IMR-90 (cell line): ENCODE measurements around the gene NKPD1. TPM values are rescaled to one million over a fixed set of nuclear protein-coding genes. Genes with fewer than 3 reads are reported as not detected.

Experiments
- ATAC-seq: fragments of 200-7000 bp; cut with Tn5 transposase; 2 replicates; pipeline ENCODE4 v1.9.1; 2020; ENCODE audit warnings: low read depth, mild to moderate bottlenecking, moderate library complexity
- Bru-seq: library from RNA; stranded (reverse); fragments of 400-500 nt; gene quantifications from one replicate; lab custom pipeline; 2021; lab: Mats Ljungman, UMichigan
- BruChase-seq, 2 experiments: library from RNA; stranded (reverse); fragments of 400-500 nt; gene quantifications; one replicate each; lab custom pipeline; 2021; lab: Mats Ljungman, UMichigan
- BruUV-seq: library from RNA; stranded (reverse); fragments of 400-500 nt; replicated peaks from 2 replicates; lab custom pipeline; 2021; lab: Mats Ljungman, UMichigan
- CTCF ChIA-PET: fragments of 300-600 bp; formaldehyde crosslinking; extraction: SDS; loops from one replicate; lab custom pipeline; 2021; ENCODE audit warnings: antibody characterized with exemption; lab: Yijun Ruan, JAX
- POLR2A ChIA-PET: fragments of 300-600 bp; sonication (Branson Sonifier 250); formaldehyde crosslinking; loops from one replicate; lab custom pipeline; 2022; ENCODE audit warnings: antibody characterized with exemption; ENCODE audit not compliant: unreplicated experiment; lab: Charles Lee
- DNase-seq: peaks from one replicate; pipeline ENCODE4 v3.0.0; 2013
- H2AFZ ChIP-seq: replicated peaks from 2 replicates; pipeline ENCODE3; 2013; ENCODE audit warnings: low read length, mild to moderate bottlenecking; ENCODE audit not compliant: poor library complexity
- H2AK5ac ChIP-seq: 2 replicates; pipeline ENCODE4 v1.6.1; 2013; ENCODE audit warnings: low read depth, low read length, inconsistent platforms
- H2AK9ac ChIP-seq: replicated peaks from 2 replicates; pipeline ENCODE3; 2013; ENCODE audit warnings: mild to moderate bottlenecking, low read depth, low read length, moderate library complexity; ENCODE audit not compliant: poor library complexity
- H2BK120ac ChIP-seq: 2 replicates; pipeline ENCODE4 v1.6.1; 2013; ENCODE audit warnings: low read depth, low read length, inconsistent platforms
- H2BK15ac ChIP-seq: 3 replicates; pipeline ENCODE4 v1.6.1; 2013; ENCODE audit warnings: low read depth, low read length, inconsistent platforms
- H2BK20ac ChIP-seq: 2 replicates; pipeline ENCODE4 v1.6.1; 2013; ENCODE audit warnings: low read depth, mild to moderate bottlenecking, inconsistent platforms, low read length, moderate library complexity
- H2BK5ac ChIP-seq: 2 replicates; pipeline ENCODE4 v1.6.1; 2013; ENCODE audit warnings: mild to moderate bottlenecking, low read depth, low read length, inconsistent platforms; ENCODE audit not compliant: poor library complexity, severe bottlenecking
- H3K14ac ChIP-seq: replicated peaks from 2 replicates; pipeline ENCODE4 v1.6.1; 2013; ENCODE audit warnings: low read depth, low read length, inconsistent platforms
- H3K18ac ChIP-seq: 2 replicates; pipeline ENCODE4 v1.6.1; 2013; ENCODE audit warnings: low read depth, low read length, control low read depth
- H3K23ac ChIP-seq: 2 replicates; pipeline ENCODE4 v1.6.1; 2013; ENCODE audit warnings: low read depth, low read length, inconsistent platforms
- H3K27ac ChIP-seq: 2 replicates; pipeline ENCODE4 v1.5.1; 2013; ENCODE audit warnings: mild to moderate bottlenecking, control low read depth, low read length; ENCODE audit not compliant: insufficient read depth
- H3K27me3 ChIP-seq: 2 replicates; pipeline ENCODE4 v1.6.1; 2013; ENCODE audit warnings: low read length; ENCODE audit not compliant: control insufficient read depth, insufficient read depth
- H3K36me3 ChIP-seq: 2 replicates; pipeline ENCODE4 v1.6.1; 2013; ENCODE audit warnings: low read length, mixed read lengths; ENCODE audit not compliant: control insufficient read depth, insufficient read depth
- H3K4ac ChIP-seq: 2 replicates; pipeline ENCODE4 v1.6.1; 2013; ENCODE audit warnings: low read depth, low read length, inconsistent platforms
- H3K4me1 ChIP-seq: 2 replicates; pipeline ENCODE4 v1.6.1; 2013; ENCODE audit warnings: low read length, mixed read lengths; ENCODE audit not compliant: control insufficient read depth, insufficient read depth
- H3K4me2 ChIP-seq: 2 replicates; pipeline ENCODE4 v1.6.1; 2013; ENCODE audit warnings: low read depth, mild to moderate bottlenecking, control low read depth, low read length, moderate library complexity
- H3K4me3 ChIP-seq: 2 replicates; pipeline ENCODE4 v1.5.1; 2013; ENCODE audit warnings: low read depth, mild to moderate bottlenecking, control low read depth, low read length, moderate library complexity; ENCODE audit not compliant: insufficient read depth
- H3K56ac ChIP-seq: 2 replicates; pipeline ENCODE4 v1.6.1; 2013; ENCODE audit warnings: low read length, inconsistent platforms; ENCODE audit not compliant: insufficient read depth; ENCODE audit errors: extremely low read depth
- H3K79me1 ChIP-seq, 2 experiments: 2 replicates each; pipeline ENCODE4 v1.6.1; 2013; ENCODE audit warnings: low read length in 2 of 2, inconsistent platforms in 1 of 2, low read depth in 1 of 2
- H3K9ac ChIP-seq: 2 replicates; pipeline ENCODE4 v1.6.1; 2013; ENCODE audit warnings: low read depth, low read length, control low read depth
- H3K9me1 ChIP-seq: 2 replicates; pipeline ENCODE4 v1.6.1; 2013; ENCODE audit warnings: low read length, inconsistent platforms; ENCODE audit not compliant: insufficient read depth
- H3K9me3 ChIP-seq: 2 replicates; pipeline ENCODE4 v1.6.1; 2013; ENCODE audit warnings: low read length; ENCODE audit not compliant: control insufficient read depth, insufficient read depth
- H4K20me1 ChIP-seq: 2 replicates; pipeline ENCODE4 v1.6.1; 2013; ENCODE audit warnings: low read length, inconsistent platforms; ENCODE audit not compliant: insufficient read depth
- H4K5ac ChIP-seq: 2 replicates; pipeline ENCODE4 v1.6.1; 2013; ENCODE audit warnings: mild to moderate bottlenecking, low read depth, low read length, control low read depth
- H4K8ac ChIP-seq, 2 experiments: 2 replicates each; pipeline ENCODE4 v1.6.1; 2013; ENCODE audit warnings: low read depth in 2 of 2, low read length in 2 of 2, control low read depth in 1 of 2, inconsistent platforms in 1 of 2
- H4K91ac ChIP-seq: 2 replicates; pipeline ENCODE4 v1.6.1; 2013; ENCODE audit warnings: low read depth, low read length, inconsistent platforms; ENCODE audit not compliant: insufficient read depth
- CHD1 ChIP-seq: IDR thresholded peaks from 2 replicates; pipeline ENCODE4 v1.6.1; 2012; ENCODE audit warnings: low read depth, low read length, improper control_type of control experiment
- FOS ChIP-seq: fragments of 150-350 bp; IDR thresholded peaks from 2 replicates; pipeline ENCODE4 v1.6.1; 2016; ENCODE audit warnings: low read depth, low read length
- MAFK ChIP-seq: IDR thresholded peaks from 2 replicates; pipeline ENCODE4 v1.6.1; 2012; ENCODE audit warnings: low read depth, low read length, improper control_type of control experiment
- NFE2L2 ChIP-seq: fragments of 150-350 bp; IDR thresholded peaks from 2 replicates; pipeline ENCODE4 v1.6.1; 2016; ENCODE audit warnings: low read depth, mild to moderate bottlenecking, low read length
- RAD21 ChIP-seq: IDR thresholded peaks from 2 replicates; pipeline ENCODE4 v1.6.1; 2012; ENCODE audit warnings: low read length, improper control_type of control experiment
- RCOR1 ChIP-seq: IDR thresholded peaks from 2 replicates; pipeline ENCODE4 v1.6.1; 2012; ENCODE audit warnings: mild to moderate bottlenecking, low read length, improper control_type of control experiment; ENCODE audit not compliant: insufficient replicate concordance
- RFX5 ChIP-seq: IDR thresholded peaks from 2 replicates; pipeline ENCODE4 v1.8.0; 2012; ENCODE audit warnings: low read depth, mild to moderate bottlenecking, low read length, moderate library complexity
- WGBS, 2 experiments: methylation state at CpG; one replicate each; pipeline versions ENCODE4 v1.1.5 to v1.1.7; 2013; ENCODE audit warnings: missing lambda C conversion rate in 2 of 2; ENCODE audit not compliant: insufficient read length in 1 of 2; ENCODE audit errors: extremely low coverage in 2 of 2; 5-methylcytosine and 5-hydroxymethylcytosine counted together
- dilution Hi-C: fragments of 300-500 bp; cut with HindIII; formaldehyde crosslinking; loops from one replicate; pipeline ENCODE4 v1.14.3; 2018; ENCODE audit warnings: low sequenced_read_pairs; ENCODE audit not compliant: unreplicated experiment
- in situ Hi-C: fragments of 300-500 bp; cut with MboI; formaldehyde crosslinking; loops from 3 replicates; pipeline ENCODE4 v1.14.3; 2019; ENCODE audit warnings: low sequenced_read_pairs, inconsistent platforms, mixed read lengths
- intact Hi-C: fragments of 100-400 bp; cut with micrococcal nuclease; formaldehyde crosslinking; loops from 2 replicates; pipeline ENCODE4 v1.10.0; 2022
- long read RNA-seq: library from polyadenylated mRNA; unstranded; transcript quantifications from one replicate; pipeline ENCODE4 v2.0.0, GENCODE V29; 2021; ENCODE audit not compliant: unreplicated experiment
- polyA plus RNA-seq, 3 experiments: library from polyadenylated mRNA; depleted of rRNA; stranded (reverse); fragments of >200 nt; gene quantifications; 2 replicates each; pipeline ENCODE4 v1.2.3, GENCODE V29; 2012; ENCODE audit warnings: low replicate concordance in 1 of 3
- total RNA-seq: library from RNA; depleted of rRNA; stranded (reverse); fragments of >200 nt; gene quantifications from 2 replicates; pipeline ENCODE4 v1.2.3, GENCODE V29; 2012; rRNA removed
- TF ChIP-seq, protein P1 (sequence below): fragments of 150-350 bp; IDR thresholded peaks from 2 replicates; pipeline ENCODE4 v1.6.1; 2016; ENCODE audit warnings: low read depth, mild to moderate bottlenecking, low read length, moderate library complexity, borderline replicate concordance
- TF ChIP-seq, protein P2 (sequence below): fragments of 150-350 bp; IDR thresholded peaks from 2 replicates; pipeline ENCODE4 v1.6.1; 2017; ENCODE audit warnings: mild to moderate bottlenecking, antibody characterized with exemption, low read length, low read depth

NKPD1 gene, protein sequence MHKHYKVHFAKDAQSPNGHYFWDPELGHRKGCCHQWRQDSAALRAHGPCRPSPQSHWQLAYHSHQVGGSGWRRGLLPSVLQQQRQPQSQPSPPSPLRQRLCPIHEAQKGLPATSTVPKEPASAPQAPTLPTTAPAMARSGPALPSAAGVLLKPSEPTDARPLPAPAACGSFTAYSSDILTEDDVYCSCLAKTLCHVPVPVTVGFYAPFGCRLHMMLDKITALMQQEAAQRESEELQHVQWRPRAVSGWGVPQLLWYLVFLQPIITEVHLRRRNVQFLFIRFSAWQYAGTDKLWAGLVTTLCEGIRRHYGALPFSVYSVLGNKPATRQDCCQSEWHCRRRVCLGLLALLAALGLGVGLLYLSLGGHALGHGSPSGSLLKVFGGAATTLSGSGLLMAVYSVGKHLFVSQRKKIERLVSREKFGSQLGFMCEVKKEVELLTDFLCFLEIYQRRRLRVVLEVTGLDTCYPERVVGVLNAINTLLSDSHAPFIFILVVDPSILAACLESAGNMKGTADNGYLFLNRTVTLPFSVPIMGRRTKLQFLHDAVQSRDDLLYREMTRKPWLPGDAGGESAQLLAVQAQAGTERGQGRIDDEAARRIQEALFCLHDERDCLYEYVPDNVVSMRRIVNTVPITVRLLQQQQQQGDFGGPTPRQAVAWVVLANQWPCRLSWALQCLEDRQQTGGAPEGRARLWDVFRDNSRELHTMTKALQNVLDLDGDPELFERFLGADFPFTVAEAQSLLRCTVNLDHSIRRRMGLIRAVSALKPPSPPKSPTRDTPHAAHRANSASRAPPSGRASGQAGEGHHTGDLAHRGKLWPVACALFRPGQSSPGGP
- total RNA-seq = under 0.01 TPM in 2 replicates
- 0.09 and 0.14 TPM in 2 replicates for polyA plus RNA-seq (2012; rRNA removed)
- polyA plus RNA-seq (2012; cell fraction: cytosol; rRNA removed) = 0.06 and 0.14 TPM in 2 replicates
- 0.15 and 0.71 TPM in 2 replicates for polyA plus RNA-seq (2012; cell fraction: nucleus; rRNA removed; ENCODE audit: low replicate concordance)
- Bru-seq, nascent RNA = not detected
- BruChase-seq, experiment 1, labeled RNA remaining after a 6-hour chase = percentile 29 among the genes with signal in this experiment
- percentile 22 among the genes with signal in this experiment for BruChase-seq, experiment 2, labeled RNA remaining after a 2-hour chase
- long read RNA-seq = 0 reads

DNA sequence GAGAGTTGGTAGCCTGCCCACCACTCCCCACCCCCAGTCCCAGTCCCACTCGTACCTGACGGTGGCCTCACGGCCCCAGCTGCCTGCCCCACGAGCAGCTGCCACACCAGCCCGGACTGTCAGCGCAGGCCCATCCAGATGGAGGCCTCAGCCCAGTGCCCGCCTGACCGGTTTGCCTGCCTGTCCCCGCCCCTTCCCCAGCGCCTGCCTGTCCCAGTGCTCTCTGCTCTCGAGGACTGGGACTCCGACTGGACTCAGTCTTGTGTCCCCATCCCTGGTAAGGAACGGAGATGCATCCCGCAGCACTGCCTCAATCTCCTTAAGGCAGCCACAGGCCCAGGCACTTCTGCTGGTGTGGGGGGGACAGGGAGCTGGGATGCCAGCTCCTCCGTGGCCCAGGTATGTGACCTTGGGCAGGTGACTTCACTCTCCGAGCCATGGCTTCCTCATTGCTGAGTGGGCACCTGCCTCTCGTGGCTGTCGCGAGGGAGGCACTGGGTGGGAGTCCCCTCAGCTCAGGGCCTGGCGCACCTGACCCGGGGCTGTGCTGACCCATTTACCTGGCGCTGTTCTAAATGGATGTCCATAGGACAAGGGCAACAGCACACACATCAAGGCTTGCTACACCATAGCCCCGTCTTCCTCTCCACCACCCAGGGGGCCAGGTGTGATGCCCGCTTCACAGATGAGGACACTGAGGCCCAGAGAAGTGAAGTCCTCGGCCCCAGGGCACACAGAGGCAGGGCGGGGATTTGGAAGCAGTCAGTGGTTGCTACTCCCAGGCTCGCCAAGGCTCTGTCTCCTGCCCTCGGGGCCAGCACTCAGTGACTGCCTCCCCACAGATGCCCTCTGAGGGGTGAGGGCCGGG is at the start of gene NKPD1:
NKPD1 (minus strand) TSS at position 113 of the 868 bp plus-strand sequence. CDS start 832 bp downstream, outside the sequence.
- H3K4ac ChIP-seq = no peak within 1 kb of the TSS
- no peaks in the 10 kb centered on the region for H3K36me3 ChIP-seq
- H3K4me2 ChIP-seq = no peak within 1 kb of the TSS
- peaks cover 2% of the 10 kb centered on the region; the same call in 1 of the 2 replicates for H3K4me1 ChIP-seq
- no peak within 1 kb of the TSS for H4K91ac ChIP-seq
- no peak within 1 kb of the TSS for H3K23ac ChIP-seq
- H3K9me3 ChIP-seq = no peaks in the 10 kb centered on the region
- H2BK120ac ChIP-seq = no peak within 1 kb of the TSS
- no peak within 1 kb of the TSS for H3K9ac ChIP-seq
- H2AK5ac ChIP-seq = no peak within 1 kb of the TSS
- in situ Hi-C loops = no loop called here
- H4K5ac ChIP-seq = no peak within 1 kb of the TSS
- no TSS peak for BruUV-seq
- peak within 1 kb of the TSS; percentile 51 for H2AFZ ChIP-seq
- no peak within 1 kb of the TSS for H3K27ac ChIP-seq
- POLR2A ChIA-PET = no interaction called here
- no peak within 1 kb of the TSS for H3K14ac ChIP-seq
- H3K56ac ChIP-seq = no peak within 1 kb of the TSS
- intact Hi-C loops = no loop called here
- H2BK20ac ChIP-seq = no peak within 1 kb of the TSS
- dilution Hi-C loops = no loop called here
- no peak within 1 kb of the TSS for H3K18ac ChIP-seq
- peaks cover 22% of the 10 kb centered on the region for H3K27me3 ChIP-seq
- ATAC-seq (no peak), DNase-seq (no peak)
- H4K8ac ChIP-seq = no peak within 1 kb of the TSS
- H2AK9ac ChIP-seq = peak within 1 kb of the TSS; percentile 50
- no peak within 1 kb of the TSS for H3K4me3 ChIP-seq
- peaks cover 5% of the 10 kb centered on the region; the same call in 1 of the 2 replicates for H4K20me1 ChIP-seq
- no peaks in the 10 kb centered on the region for H3K79me1 ChIP-seq
- CTCF ChIA-PET = no interaction called here
- H3K9me1 ChIP-seq = no peaks in the 10 kb centered on the region
- H2BK15ac ChIP-seq = no peak within 1 kb of the TSS
- WGBS, 2 experiments = 57% methylated on average over 13 of the region's 29 CpGs; no CpG with 5 or more reads in 1 of the 2 experiments
- no peak within 1 kb of the TSS for H2BK5ac ChIP-seq
- TF ChIP-seq CHD1 (no peak), RAD21 (no peak), FOS (no peak), NFE2L2 (no peak), RFX5 (no peak), MAFK (no peak), RCOR1 (no peak)
- TF ChIP-seq, protein P1, sequence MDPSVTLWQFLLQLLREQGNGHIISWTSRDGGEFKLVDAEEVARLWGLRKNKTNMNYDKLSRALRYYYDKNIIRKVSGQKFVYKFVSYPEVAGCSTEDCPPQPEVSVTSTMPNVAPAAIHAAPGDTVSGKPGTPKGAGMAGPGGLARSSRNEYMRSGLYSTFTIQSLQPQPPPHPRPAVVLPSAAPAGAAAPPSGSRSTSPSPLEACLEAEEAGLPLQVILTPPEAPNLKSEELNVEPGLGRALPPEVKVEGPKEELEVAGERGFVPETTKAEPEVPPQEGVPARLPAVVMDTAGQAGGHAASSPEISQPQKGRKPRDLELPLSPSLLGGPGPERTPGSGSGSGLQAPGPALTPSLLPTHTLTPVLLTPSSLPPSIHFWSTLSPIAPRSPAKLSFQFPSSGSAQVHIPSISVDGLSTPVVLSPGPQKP = no peak
- TF ChIP-seq, protein P2, sequence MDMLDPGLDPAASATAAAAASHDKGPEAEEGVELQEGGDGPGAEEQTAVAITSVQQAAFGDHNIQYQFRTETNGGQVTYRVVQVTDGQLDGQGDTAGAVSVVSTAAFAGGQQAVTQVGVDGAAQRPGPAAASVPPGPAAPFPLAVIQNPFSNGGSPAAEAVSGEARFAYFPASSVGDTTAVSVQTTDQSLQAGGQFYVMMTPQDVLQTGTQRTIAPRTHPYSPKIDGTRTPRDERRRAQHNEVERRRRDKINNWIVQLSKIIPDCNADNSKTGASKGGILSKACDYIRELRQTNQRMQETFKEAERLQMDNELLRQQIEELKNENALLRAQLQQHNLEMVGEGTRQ = no peak
